ENCODE data around the gene SLC12A1.

The SLC12A1 gene

DNA sequence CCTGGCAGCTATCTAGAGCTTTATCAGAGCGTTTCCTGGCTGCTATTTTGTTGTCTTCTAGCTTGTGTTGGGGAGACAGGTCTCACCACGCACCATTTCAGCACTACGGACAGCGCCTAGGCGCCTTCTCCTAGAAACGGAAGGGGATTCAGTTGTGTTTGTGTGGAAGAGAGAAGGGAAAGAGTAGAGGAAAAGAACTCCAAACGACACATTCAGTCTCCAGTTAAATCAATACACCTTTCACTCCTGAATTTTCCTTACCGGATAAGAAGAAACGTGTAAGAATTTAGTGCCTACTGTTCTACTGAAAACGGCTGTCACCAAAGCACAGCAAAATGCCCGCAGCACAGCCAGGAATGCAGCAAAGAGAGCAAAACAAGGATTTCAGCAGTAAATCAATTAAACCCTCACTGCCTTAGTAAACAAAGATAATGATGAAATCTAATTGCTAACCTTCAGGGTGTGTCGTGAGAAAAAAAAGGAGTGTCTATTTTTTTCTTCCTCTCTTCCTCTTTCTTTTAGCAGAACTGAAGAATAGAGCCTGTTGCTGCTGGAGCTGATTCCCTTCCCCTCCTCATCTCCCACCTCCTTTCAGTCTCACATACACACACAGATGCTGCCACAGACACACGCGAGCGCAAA, 15.0 kb upstream of the SLC12A1 start:
- no peak overlapping the region for H4K91ac ChIP-seq (ENCODE audit: low read depth, low read length, poor library complexity)
- H3K14ac ChIP-seq (ENCODE audit: low read length), result no peak overlapping the region
- no peak overlapping the region for H3K4ac ChIP-seq (ENCODE audit: low read length)
- H3K79me1 ChIP-seq (ENCODE audit: low read depth, low read length), result no peaks in the 10 kb centered on the region
- no peak overlapping the region for H2BK5ac ChIP-seq (ENCODE audit: low read length)
- peak overlapping the region; percentile 7 to 53 for H3K4me3 ChIP-seq (ENCODE audit: low read length in 2 of 2)
- no peak overlapping the region for H2BK120ac ChIP-seq (ENCODE audit: low read depth, low read length)
- peak overlapping the region; percentile 41 for H3K4me2 ChIP-seq (ENCODE audit: insufficient read depth, low read length, poor library complexity, severe bottlenecking)
- no peaks in the 10 kb centered on the region for H3K9me3 ChIP-seq (replicated peaks in 1 of 2; ENCODE audit: control insufficient read depth in 2 of 2, insufficient read depth in 1 of 2, low read depth in 1 of 2, low read length in 2 of 2)
- H3K23ac ChIP-seq (ENCODE audit: low read depth, low read length, poor library complexity), result no peak overlapping the region
- no peak overlapping the region for H2BK12ac ChIP-seq (ENCODE audit: low read length)
- H3K4me1 ChIP-seq (ENCODE audit: control insufficient read depth in 2 of 2, insufficient read depth in 1 of 2, low read depth in 1 of 2, low read length in 2 of 2), result peaks cover 4 to 8% of the 10 kb centered on the region in 2 donors
- peak overlapping the region; percentile 39 for H2AFZ ChIP-seq (ENCODE audit: low read length)
- H4K8ac ChIP-seq (ENCODE audit: low read depth, low read length), result no peak overlapping the region
- no peaks in the 10 kb centered on the region for H3K36me3 ChIP-seq (replicated peaks in 1 of 2; ENCODE audit: control insufficient read depth in 2 of 2, insufficient read depth in 2 of 2, low read length in 2 of 2)
- WGBS, 2 donors (ENCODE audit: extremely low coverage in 2 of 2, insufficient read length in 2 of 2, insufficient replicate concordance in 1 of 2), result no CpG with 5 or more reads among the region's 15 CpGs
- no peak overlapping the region for H2AK5ac ChIP-seq (ENCODE audit: low read depth, low read length)
- peak; percentile 89 for DNase-seq (ENCODE audit: low spot score)
- H3K27ac ChIP-seq (replicated peaks; ENCODE audit: low read length), result no peak overlapping the region
- H3K27me3 ChIP-seq (ENCODE audit: control insufficient read depth in 3 of 3, insufficient read depth in 3 of 3, low read depth in 1 of 3, low read length in 3 of 3), result peaks cover 0 to 13% (median 10%) of the 10 kb centered on the region in 3 experiments
- no peak overlapping the region for H3K9ac ChIP-seq (ENCODE audit: low read depth, low read length, poor library complexity)
- H2BK15ac ChIP-seq (ENCODE audit: low read length), result no peak overlapping the region
- no peak overlapping the region for H3K18ac ChIP-seq (ENCODE audit: low read length)

DNA sequence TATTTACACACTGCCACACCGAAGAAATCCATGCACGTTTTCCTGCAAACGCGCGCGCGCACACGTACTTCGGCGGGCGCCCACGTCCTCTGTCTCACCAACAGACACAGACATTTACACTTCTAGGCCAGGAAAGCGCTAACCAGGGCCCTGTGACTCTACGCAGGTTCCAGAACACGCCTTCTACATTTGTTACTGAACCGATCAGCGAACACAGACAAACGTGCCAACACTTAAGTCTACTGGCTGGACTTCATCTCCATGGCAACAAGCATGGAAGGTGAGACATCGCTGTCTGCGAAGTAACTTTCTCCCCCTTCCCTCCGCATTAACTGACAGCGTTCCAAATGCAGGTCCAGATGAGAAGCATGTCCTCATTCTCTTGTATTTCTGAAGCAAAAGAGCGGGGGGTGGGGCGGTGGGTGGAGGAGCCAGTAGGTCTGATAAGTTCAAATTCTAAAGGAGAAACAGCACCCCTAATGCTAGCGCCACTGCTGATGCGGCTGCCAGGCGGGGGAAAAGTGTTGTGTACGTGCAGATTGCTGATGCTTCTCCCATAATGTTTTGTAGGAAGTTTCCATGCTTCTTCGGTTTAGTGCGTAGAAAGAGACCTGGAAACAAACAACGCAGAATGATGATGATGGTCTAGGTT, 14.4 kb upstream of the SLC12A1 start, which contains the start of gene CTXN2:
TSS of gene CTXN2 (plus strand) at position 92 of the 652 bp plus-strand sequence. CDS start 9,636 bp downstream, outside the sequence.
- Histone ChIP-seq H2BK15ac (ENCODE audit: low read length) (no peak within 1 kb of the TSS), H4K8ac (ENCODE audit: low read depth, low read length) (no peak within 1 kb of the TSS), H3K9me3 (replicated peaks in 1 of 2; ENCODE audit: control insufficient read depth in 2 of 2, insufficient read depth in 1 of 2, low read depth in 1 of 2, low read length in 2 of 2) (no peaks in the 10 kb centered on the region), H2BK120ac (ENCODE audit: low read depth, low read length) (no peak within 1 kb of the TSS), H3K27me3 (ENCODE audit: control insufficient read depth in 3 of 3, insufficient read depth in 3 of 3, low read depth in 1 of 3, low read length in 3 of 3) (peaks cover 0 to 13% (median 10%) of the 10 kb centered on the region in 3 experiments), H3K36me3 (replicated peaks in 1 of 2; ENCODE audit: control insufficient read depth in 2 of 2, insufficient read depth in 2 of 2, low read length in 2 of 2) (no peaks in the 10 kb centered on the region), H3K14ac (ENCODE audit: low read length) (no peak within 1 kb of the TSS), H3K4ac (ENCODE audit: low read length) (no peak within 1 kb of the TSS), H3K4me3 (ENCODE audit: low read length in 2 of 2) (peak within 1 kb of the TSS; percentile 7 to 53), H2AK5ac (ENCODE audit: low read depth, low read length) (no peak within 1 kb of the TSS), H4K91ac (ENCODE audit: low read depth, low read length, poor library complexity) (no peak within 1 kb of the TSS), H3K27ac (replicated peaks; ENCODE audit: low read length) (no peak within 1 kb of the TSS), H2BK12ac (ENCODE audit: low read length) (no peak within 1 kb of the TSS), H2AFZ (ENCODE audit: low read length) (peak within 1 kb of the TSS; percentile 39), H3K4me1 (ENCODE audit: control insufficient read depth in 2 of 2, insufficient read depth in 1 of 2, low read depth in 1 of 2, low read length in 2 of 2) (peaks cover 4 to 8% of the 10 kb centered on the region in 2 donors), H3K4me2 (ENCODE audit: insufficient read depth, low read length, poor library complexity, severe bottlenecking) (peak within 1 kb of the TSS; percentile 41), H3K23ac (ENCODE audit: low read depth, low read length, poor library complexity) (no peak within 1 kb of the TSS), H3K79me1 (ENCODE audit: low read depth, low read length) (no peaks in the 10 kb centered on the region), H3K18ac (ENCODE audit: low read length) (no peak within 1 kb of the TSS), H2BK5ac (ENCODE audit: low read length) (no peak within 1 kb of the TSS), H3K9ac (ENCODE audit: low read depth, low read length, poor library complexity) (no peak within 1 kb of the TSS)
- peak; percentile 24 for DNase-seq (ENCODE audit: low spot score)
- WGBS, 2 donors (ENCODE audit: extremely low coverage in 2 of 2, insufficient read length in 2 of 2, insufficient replicate concordance in 1 of 2), result no CpG with 5 or more reads among the region's 31 CpGs

DNA sequence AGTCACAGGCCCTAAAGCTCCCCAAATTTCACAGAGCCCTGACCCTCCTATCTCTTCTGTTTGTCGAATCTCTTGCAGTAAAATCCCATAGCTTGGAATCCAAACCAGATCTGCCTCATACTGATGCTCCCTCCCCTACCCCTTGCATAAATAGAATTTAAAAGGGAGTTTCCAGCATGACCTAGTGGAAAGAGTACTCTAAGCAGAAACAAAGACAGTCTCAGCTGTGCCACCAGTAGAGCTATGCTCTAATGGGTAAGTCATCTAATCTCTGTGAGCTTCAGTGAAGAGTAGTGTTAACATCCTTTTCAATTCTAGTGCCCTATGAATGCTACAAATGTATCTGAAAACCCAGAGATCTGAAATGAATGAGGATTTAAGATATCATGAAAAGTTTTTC, 4.0 kb upstream of the SLC12A1 start:
- no peak overlapping the region for H2AFZ ChIP-seq (ENCODE audit: low read length)

DNA sequence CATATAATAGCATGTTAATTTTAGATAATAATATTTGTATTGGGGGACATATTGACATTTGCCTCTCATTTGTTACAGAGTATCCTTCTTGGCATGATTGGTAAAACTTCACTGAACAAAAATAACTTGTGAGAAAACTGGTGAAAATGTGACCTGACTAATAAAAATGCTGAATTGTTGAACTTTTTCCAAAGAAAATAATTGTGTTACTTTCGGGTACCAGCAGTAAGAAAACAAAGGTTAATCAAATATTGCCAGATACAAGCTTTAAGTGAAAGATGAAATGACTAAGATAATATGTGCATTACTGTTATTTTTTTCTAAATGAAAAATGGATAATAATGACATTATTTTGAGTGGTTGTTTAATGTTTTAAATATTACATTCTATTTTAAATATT, 15.2 kb downstream of the SLC12A1 start:
- H3K4ac ChIP-seq (ENCODE audit: low read length), result no peak overlapping the region
- DNase-seq (ENCODE audit: low spot score), result no peak
- peaks cover 0 to 1% of the 10 kb centered on the region in 2 donors for H3K4me1 ChIP-seq (ENCODE audit: control insufficient read depth in 2 of 2, insufficient read depth in 1 of 2, low read depth in 1 of 2, low read length in 2 of 2)
- no peak overlapping the region for H2BK120ac ChIP-seq (ENCODE audit: low read depth, low read length)
- H4K91ac ChIP-seq (ENCODE audit: low read depth, low read length, poor library complexity), result no peak overlapping the region
- H3K27me3 ChIP-seq (ENCODE audit: control insufficient read depth in 3 of 3, insufficient read depth in 3 of 3, low read depth in 1 of 3, low read length in 3 of 3), result peaks cover 0 to 1% (median 0%) of the 10 kb centered on the region in 3 experiments
- no peak overlapping the region for H3K14ac ChIP-seq (ENCODE audit: low read length)
- no peaks in the 10 kb centered on the region for H3K36me3 ChIP-seq (replicated peaks in 1 of 2; ENCODE audit: control insufficient read depth in 2 of 2, insufficient read depth in 2 of 2, low read length in 2 of 2)
- H3K79me1 ChIP-seq (ENCODE audit: low read depth, low read length), result no peaks in the 10 kb centered on the region
- H2AK5ac ChIP-seq (ENCODE audit: low read depth, low read length), result no peak overlapping the region
- no peak overlapping the region for H2AFZ ChIP-seq (ENCODE audit: low read length)
- no peak overlapping the region for H2BK5ac ChIP-seq (ENCODE audit: low read length)
- no peaks in the 10 kb centered on the region for H3K9me3 ChIP-seq (replicated peaks in 1 of 2; ENCODE audit: control insufficient read depth in 2 of 2, insufficient read depth in 1 of 2, low read depth in 1 of 2, low read length in 2 of 2)
- H3K4me2 ChIP-seq (ENCODE audit: insufficient read depth, low read length, poor library complexity, severe bottlenecking), result no peak overlapping the region
- no CpG with 5 or more reads among the region's 1 CpG for WGBS, 2 donors (ENCODE audit: extremely low coverage in 2 of 2, insufficient read length in 2 of 2, insufficient replicate concordance in 1 of 2)
- H4K8ac ChIP-seq (ENCODE audit: low read depth, low read length), result no peak overlapping the region
- H2BK12ac ChIP-seq (ENCODE audit: low read length), result no peak overlapping the region
- H3K4me3 ChIP-seq (ENCODE audit: low read length in 2 of 2), result no peak overlapping the region
- H3K23ac ChIP-seq (ENCODE audit: low read depth, low read length, poor library complexity), result no peak overlapping the region
- no peak overlapping the region for H3K27ac ChIP-seq (replicated peaks; ENCODE audit: low read length)
- no peak overlapping the region for H3K9ac ChIP-seq (ENCODE audit: low read depth, low read length, poor library complexity)
- no peak overlapping the region for H2BK15ac ChIP-seq (ENCODE audit: low read length)
- H3K18ac ChIP-seq (ENCODE audit: low read length), result no peak overlapping the region

More for the DNA sequence above, 4.0 kb upstream of the SLC12A1 start:
- H3K79me1 ChIP-seq (ENCODE audit: low read depth, low read length), result no peaks in the 10 kb centered on the region
- H3K4ac ChIP-seq (ENCODE audit: low read length), result no peak overlapping the region
- H4K8ac ChIP-seq (ENCODE audit: low read depth, low read length), result no peak overlapping the region
- H2BK12ac ChIP-seq (ENCODE audit: low read length), result no peak overlapping the region
- no peak overlapping the region for H2BK5ac ChIP-seq (ENCODE audit: low read length)
- H3K18ac ChIP-seq (ENCODE audit: low read length), result no peak overlapping the region
- H3K14ac ChIP-seq (ENCODE audit: low read length), result no peak overlapping the region
- no peaks in the 10 kb centered on the region for H3K9me3 ChIP-seq (replicated peaks in 1 of 2; ENCODE audit: control insufficient read depth in 2 of 2, insufficient read depth in 1 of 2, low read depth in 1 of 2, low read length in 2 of 2)
- peaks cover 0 to 2% of the 10 kb centered on the region in 2 donors for H3K4me1 ChIP-seq (ENCODE audit: control insufficient read depth in 2 of 2, insufficient read depth in 1 of 2, low read depth in 1 of 2, low read length in 2 of 2)
- H3K23ac ChIP-seq (ENCODE audit: low read depth, low read length, poor library complexity), result no peak overlapping the region
- WGBS, 2 donors (ENCODE audit: extremely low coverage in 2 of 2, insufficient read length in 2 of 2, insufficient replicate concordance in 1 of 2), result no CpG with 5 or more reads among the region's 1 CpG
- no peaks in the 10 kb centered on the region for H3K27me3 ChIP-seq (ENCODE audit: control insufficient read depth in 3 of 3, insufficient read depth in 3 of 3, low read depth in 1 of 3, low read length in 3 of 3)
- H2BK15ac ChIP-seq (ENCODE audit: low read length), result no peak overlapping the region
- no peak overlapping the region for H3K4me2 ChIP-seq (ENCODE audit: insufficient read depth, low read length, poor library complexity, severe bottlenecking)
- H2AK5ac ChIP-seq (ENCODE audit: low read depth, low read length), result no peak overlapping the region
- no peak overlapping the region for H2BK120ac ChIP-seq (ENCODE audit: low read depth, low read length)
- no peaks in the 10 kb centered on the region for H3K36me3 ChIP-seq (replicated peaks in 1 of 2; ENCODE audit: control insufficient read depth in 2 of 2, insufficient read depth in 2 of 2, low read length in 2 of 2)
- no peak overlapping the region for H3K9ac ChIP-seq (ENCODE audit: low read depth, low read length, poor library complexity)
- no peak overlapping the region for H3K27ac ChIP-seq (replicated peaks; ENCODE audit: low read length)
- no peak overlapping the region for H3K4me3 ChIP-seq (ENCODE audit: low read length in 2 of 2)
- DNase-seq (ENCODE audit: low spot score), result no peak
- no peak overlapping the region for H4K91ac ChIP-seq (ENCODE audit: low read depth, low read length, poor library complexity)
